CMK (cell line): ENCODE results near the gene AEN.

Experiments used
- DNase-seq: peaks from one replicate; pipeline ENCODE4 v3.0.0-alpha.2; 2010; ENCODE audit warnings: low read depth

The AEN gene, protein sequence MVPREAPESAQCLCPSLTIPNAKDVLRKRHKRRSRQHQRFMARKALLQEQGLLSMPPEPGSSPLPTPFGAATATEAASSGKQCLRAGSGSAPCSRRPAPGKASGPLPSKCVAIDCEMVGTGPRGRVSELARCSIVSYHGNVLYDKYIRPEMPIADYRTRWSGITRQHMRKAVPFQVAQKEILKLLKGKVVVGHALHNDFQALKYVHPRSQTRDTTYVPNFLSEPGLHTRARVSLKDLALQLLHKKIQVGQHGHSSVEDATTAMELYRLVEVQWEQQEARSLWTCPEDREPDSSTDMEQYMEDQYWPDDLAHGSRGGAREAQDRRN

GRCh38 chr15:88620995-88621772, at the start of gene AEN:
AEN (plus strand) TSS chr15:88621340; CDS start chr15:88626210, 4,870 bp downstream.
- peak; percentile 90 for DNase-seq

DNA sequence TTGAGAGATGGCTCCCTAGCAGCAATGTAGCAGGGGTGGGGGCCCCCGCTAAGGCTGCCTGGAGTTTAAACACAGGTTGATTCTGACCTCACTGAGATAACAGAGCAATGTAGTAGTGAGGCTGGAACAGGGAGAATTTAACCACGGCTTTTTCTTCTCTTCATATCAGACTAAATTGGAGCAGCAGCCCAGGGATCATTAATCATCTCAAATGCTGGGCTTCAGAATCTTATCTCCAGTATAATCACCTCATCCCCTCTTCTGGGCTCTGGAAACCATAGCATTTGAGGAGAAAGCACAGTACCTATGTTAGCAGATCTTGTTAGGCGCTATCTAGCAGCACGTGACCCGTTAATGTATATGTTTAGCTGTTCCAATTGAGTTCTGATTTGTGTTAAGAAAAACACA, 49.3 kb upstream of the AEN start:
- DNase-seq: no peak

GRCh38 chr15:88574077-88574476, 47.1 kb upstream of the AEN start:
- no peak for DNase-seq

GRCh38 chr15:88574655-88575054, 46.5 kb upstream of the AEN start:
- no peak for DNase-seq

- no peak for DNase-seq
Measured at GRCh38 chr15:88579322-88579721, 41.8 kb upstream of the AEN start.

- no peak for DNase-seq
Measured at GRCh38 chr15:88580532-88580931, 40.6 kb upstream of the AEN start.

- DNase-seq: no peak
Measured at GRCh38 chr15:88586401-88587162, 34.6 kb upstream of the AEN start.

DNA sequence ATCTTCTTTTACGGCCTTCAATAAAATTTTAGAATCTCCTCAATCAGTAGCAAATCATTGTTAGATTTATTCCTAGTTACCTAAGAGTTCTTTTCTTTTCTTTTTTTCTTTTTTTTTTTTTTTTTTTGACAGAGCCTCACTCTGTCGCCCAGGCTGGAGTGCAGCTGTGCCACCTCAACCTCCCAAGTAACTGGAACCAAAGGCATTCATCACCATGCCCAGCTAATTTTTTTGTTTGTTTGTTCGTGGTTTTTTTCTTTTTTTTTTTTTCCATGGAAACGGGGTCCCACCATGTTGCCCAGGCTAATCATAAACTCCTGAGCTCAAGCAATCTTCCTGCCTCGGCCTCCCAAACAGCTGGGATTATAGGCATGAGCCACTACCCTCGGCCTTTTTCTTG, 30.4 kb upstream of the AEN start:
- no peak for DNase-seq

- no peak for DNase-seq
Measured at GRCh38 chr15:88591384-88591783, 29.8 kb upstream of the AEN start.

GRCh38 chr15:88603885-88604284, 17.3 kb upstream of the AEN start:
- DNase-seq: no peak

GRCh38 chr15:88604381-88605188, 16.6 kb upstream of the AEN start:
- no peak for DNase-seq

DNA sequence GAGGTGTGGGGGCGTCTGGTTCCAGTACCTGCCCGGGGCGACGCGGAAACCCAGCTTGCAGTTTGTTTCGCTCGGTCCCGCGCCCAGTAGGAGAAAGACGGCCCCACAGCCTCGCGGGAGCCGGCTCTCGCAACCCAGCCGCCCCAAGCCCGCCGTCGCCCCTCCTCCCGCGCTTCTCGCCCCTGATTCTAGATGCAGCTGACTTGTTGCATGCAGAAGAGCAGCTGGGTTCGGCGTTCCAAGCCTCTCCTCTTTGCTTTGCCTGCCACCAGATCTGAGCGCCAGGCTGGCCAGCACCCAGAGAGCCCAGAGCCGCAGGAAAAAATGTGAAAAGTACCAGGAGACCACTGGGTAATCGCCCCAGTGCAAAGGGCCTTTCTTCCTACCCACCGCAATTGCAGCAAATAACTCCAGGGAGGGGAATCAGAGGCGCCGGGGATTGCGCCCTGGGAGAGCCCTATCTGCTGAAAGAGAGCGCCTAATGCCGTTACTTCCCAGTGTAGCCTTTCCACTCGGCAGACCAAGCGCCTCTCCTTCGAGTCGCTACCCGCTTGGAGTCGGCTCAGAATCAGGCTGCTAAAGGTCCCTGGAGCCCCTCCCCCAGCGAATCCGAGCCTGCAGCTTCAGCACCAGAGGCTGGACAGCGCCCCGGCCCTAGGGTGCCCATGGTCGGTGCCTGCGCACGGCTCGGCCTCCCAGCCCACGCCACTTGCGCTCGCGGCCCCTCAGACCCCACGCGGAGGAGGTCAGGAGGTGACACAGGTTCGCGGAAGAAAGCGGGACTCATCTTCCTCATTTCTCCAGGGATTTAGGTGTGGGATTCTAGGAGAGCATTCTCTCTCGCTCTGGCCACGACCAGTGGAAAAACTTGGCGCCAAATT, 15.7 kb upstream of the AEN start:
- DNase-seq: no peak

- DNase-seq: no peak
Measured at GRCh38 chr15:88606070-88606794, 14.9 kb upstream of the AEN start.

DNA sequence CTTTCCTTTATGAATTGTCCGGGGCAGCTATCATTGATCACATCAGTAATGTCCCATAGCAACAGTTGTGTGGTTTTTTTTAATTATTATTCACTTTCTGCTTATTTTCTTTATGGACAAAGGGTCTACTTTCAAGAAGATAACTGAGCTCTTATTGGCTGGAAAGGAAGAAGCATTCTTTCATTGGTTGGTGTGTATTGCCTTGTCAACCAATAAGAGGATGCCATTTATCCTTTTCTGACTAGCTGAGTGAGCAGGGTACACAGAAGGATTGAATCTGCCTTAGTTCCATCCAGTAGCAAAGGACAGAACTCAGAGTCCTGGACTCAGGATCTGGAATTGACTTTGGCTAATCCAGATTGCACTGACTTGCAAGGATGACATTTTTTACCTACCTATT, 13.2 kb upstream of the AEN start:
- DNase-seq: no peak

GRCh38 chr15:88608607-88609181, 12.4 kb upstream of the AEN start:
- no peak for DNase-seq

DNA sequence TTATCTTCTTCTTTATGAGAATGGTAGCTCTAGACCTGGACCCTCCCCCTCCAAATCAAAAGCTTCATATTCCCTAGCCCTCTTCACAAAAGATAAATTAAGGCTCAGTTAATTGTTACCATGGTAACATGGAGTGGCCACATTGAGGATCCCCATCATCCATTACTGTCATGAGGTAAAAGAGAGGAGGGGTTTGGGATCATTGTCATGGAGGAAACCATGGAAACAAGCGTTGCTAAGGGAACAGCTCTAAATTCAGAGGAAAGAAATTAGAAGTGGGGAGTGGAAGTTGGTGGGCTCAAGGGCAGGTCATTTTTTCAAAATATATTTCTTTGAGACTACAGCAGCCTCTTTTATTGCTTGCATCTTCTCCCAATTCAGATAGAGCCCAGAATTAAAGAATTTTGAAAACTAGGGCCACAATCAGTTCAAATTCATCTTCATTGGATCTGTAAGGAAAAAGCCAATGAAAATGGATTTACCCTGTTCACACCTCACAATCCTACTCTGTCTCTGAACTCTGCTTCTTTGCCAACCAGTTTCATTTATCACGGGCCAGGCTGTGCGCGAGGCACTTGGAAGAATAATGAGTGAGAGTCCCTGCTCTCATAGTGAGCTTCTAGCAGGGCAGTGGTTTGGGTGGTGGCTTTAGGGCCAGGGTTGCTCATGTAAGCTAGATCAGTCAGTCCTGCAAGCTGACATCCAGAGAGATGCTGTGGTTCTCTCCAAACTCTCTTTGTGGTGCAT, 11.6 kb upstream of the AEN start:
- DNase-seq: no peak

DNA sequence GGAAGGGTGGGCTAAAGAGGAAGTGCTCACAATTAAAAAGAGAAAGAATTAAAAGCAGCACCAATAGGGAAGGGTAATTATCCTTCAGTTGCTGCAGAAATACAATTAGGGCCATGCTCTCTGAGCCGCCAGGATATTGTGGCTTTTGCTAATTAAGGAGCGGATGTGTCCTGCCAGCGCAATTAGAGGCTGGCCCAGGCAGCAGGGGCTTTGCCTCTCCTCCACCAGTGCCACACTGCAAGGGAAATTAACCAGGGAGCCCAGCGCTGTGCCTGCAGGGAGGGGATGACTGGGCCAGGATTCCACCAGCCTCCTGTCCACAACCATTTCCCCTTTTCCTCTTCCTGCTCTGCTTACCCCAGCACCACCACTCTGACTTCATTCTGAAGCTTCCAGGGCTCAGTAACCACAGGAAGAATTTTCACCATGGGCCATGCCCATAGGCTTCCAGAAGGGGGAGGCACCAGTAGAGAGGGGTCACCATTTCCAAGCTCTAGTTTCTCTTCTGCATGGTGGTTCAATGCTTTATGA, 10.4 kb upstream of the AEN start:
- DNase-seq: no peak

DNA sequence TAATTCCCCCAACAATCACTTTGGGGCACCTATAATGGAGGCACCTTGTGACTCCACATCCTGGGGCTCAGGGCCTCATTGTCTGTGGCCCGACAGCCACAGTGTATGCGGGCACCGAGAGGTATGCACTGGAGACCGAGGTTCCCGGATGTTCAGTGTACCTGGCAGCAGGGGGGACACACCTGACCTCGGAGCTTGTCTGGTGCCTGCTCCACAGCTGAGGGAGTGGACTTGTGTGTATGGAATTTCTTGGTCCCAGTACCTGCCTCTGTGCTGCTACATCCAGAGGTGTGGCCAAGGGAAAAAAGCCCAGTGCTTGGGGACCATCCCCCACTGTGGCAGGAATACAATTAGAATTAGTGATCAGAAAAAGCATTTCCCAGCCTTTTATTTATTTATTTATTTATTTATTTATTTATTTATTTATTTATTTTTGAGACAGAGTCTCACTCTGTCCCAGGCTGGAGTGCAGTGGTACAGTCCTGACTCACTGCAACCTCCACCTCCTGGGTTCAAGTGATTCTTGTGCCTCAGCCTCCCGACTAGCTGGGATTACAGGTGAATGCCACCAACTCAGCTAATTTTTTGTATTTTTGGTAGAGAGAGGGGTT, 8.8 kb upstream of the AEN start:
- no peak for DNase-seq
